Calu3 (cell line): ENCODE data around the gene ERGIC1. TPM values are rescaled to one million over a fixed set of nuclear protein-coding genes. Genes with fewer than 3 reads are reported as not detected.
"Not testable (repeated sequence)": the region's sequence is repeated elsewhere in the genome, so short reads cannot be mapped to it uniquely, and the experiment has no call there.

Source experiments
- Bru-seq: library from RNA; stranded (reverse); fragments of 400-500 nt; gene quantifications from one replicate; lab custom pipeline; 2021; lab: Mats Ljungman, UMichigan
- BruChase-seq, 2 experiments: library from RNA; stranded (reverse); fragments of 400-500 nt; gene quantifications; one replicate each; lab custom pipeline; 2021; lab: Mats Ljungman, UMichigan
- BruUV-seq: library from RNA; stranded (reverse); fragments of 400-500 nt; replicated peaks from 2 replicates; lab custom pipeline; 2021; lab: Mats Ljungman, UMichigan
- CTCF ChIA-PET: fragments of 300-600 bp; sonication (Branson Sonifier 250); formaldehyde crosslinking; loops from one replicate; lab custom pipeline; 2022; ENCODE audit warnings: antibody characterized with exemption; lab: Charles Lee
- DNase-seq: peaks from one replicate; pipeline ENCODE4 v3.0.0; 2022
- H3K27ac Mint-ChIP-seq: one replicate; pipeline ENCODE4 v1.8.0; 2022; ENCODE audit warnings: mixed read lengths; ENCODE audit not compliant: unreplicated experiment
- H3K27me3 Mint-ChIP-seq: one replicate; pipeline ENCODE4 v1.8.0; 2022; ENCODE audit warnings: mixed read lengths; ENCODE audit not compliant: unreplicated experiment
- H3K36me3 Mint-ChIP-seq: one replicate; pipeline ENCODE4 v1.8.0; 2022; ENCODE audit warnings: mild to moderate bottlenecking, moderate library complexity, mixed read lengths; ENCODE audit not compliant: insufficient read depth, unreplicated experiment
- H3K4me1 Mint-ChIP-seq: one replicate; pipeline ENCODE4 v1.8.0; 2022; ENCODE audit warnings: mild to moderate bottlenecking, low read depth, mixed read lengths; ENCODE audit not compliant: unreplicated experiment
- H3K4me3 Mint-ChIP-seq: one replicate; pipeline ENCODE4 v1.8.0; 2022; ENCODE audit warnings: mild to moderate bottlenecking, low read depth, moderate library complexity, mixed read lengths; ENCODE audit not compliant: unreplicated experiment
- H3K9me3 Mint-ChIP-seq: one replicate; pipeline ENCODE4 v1.8.0; 2022; ENCODE audit warnings: low read depth, mixed read lengths; ENCODE audit not compliant: unreplicated experiment
- CTCF ChIP-seq: fragments of 200-600 bp; IDR thresholded peaks from one replicate; pipeline ENCODE4 v1.8.0; 2022; ENCODE audit warnings: antibody characterized with exemption; ENCODE audit not compliant: unreplicated experiment
- intact Hi-C: fragments of 100-400 bp; cut with micrococcal nuclease; formaldehyde crosslinking; loops from one replicate; pipeline ENCODE4 v1.10.0; 2022; ENCODE audit not compliant: unreplicated experiment
- long read RNA-seq: library from polyadenylated mRNA; stranded (forward); transcript quantifications from one replicate; pipeline ENCODE4 v2.0.0, GENCODE V29; 2022
- total RNA-seq: library from RNA; stranded (reverse); gene quantifications from 2 replicates; pipeline ENCODE4 v1.2.3, GENCODE V29; 2022

ERGIC1 gene
- 231 and 235 TPM in 2 replicates for total RNA-seq
- percentile 82 among the genes with signal in this experiment for Bru-seq, nascent RNA
- percentile 78 among the genes with signal in this experiment for BruChase-seq, experiment 1, labeled RNA remaining after a 6-hour chase
- percentile 74 among the genes with signal in this experiment for BruChase-seq, experiment 2, labeled RNA remaining after a 2-hour chase
- long read RNA-seq, transcript ERGIC1-202 (10 exons, 2,881 nt), result major isoform, 37 of 156 reads
- long read RNA-seq, partial matches to known transcripts, result 1 of 156 reads
- long read RNA-seq, other reads (novel, unspliced or antisense), result 117 of 156 reads

- H3K4me3 Mint-ChIP-seq, result peak within 1 kb of the TSS; percentile 79
- peaks cover 30% of the 10 kb centered on the region for H3K4me1 Mint-ChIP-seq
- BruUV-seq, result TSS peak; percentile 98
- no peaks in the 10 kb centered on the region for H3K27me3 Mint-ChIP-seq
- no peaks in the 10 kb centered on the region for H3K9me3 Mint-ChIP-seq
- no peak for TF ChIP-seq CTCF
- H3K27ac Mint-ChIP-seq, result peak within 1 kb of the TSS; percentile 66
- CTCF ChIA-PET, result interaction anchor here (0.5 kb wide), 1 partner anchor 63 kb away, joined by 3 read pairs; the partner anchor contains the start of gene DUSP1
- peaks cover 31% of the 10 kb centered on the region for H3K36me3 Mint-ChIP-seq
- intact Hi-C loops, result loop anchor here (2.0 to 10.0 kb wide), 2 partner anchors 63 to 71 kb away; partner anchors contain the start of gene DUSP1
- peak; percentile 87 for DNase-seq
These were observed at the start of gene ERGIC1 for GRCh38 chr5:172833686-172834414. Gene ERGIC1, plus strand, starts transcription at chr5:172834251. Its CDS starts 163 bp downstream, at chr5:172834414.

- Mint-ChIP-seq H3K9me3 (no peaks in the 10 kb centered on the region), H3K4me3 (no peak overlapping the region), H3K36me3 (no peaks in the 10 kb centered on the region), H3K27me3 (no peaks in the 10 kb centered on the region), H3K4me1 (peaks cover 7% of the 10 kb centered on the region), H3K27ac (no peak overlapping the region)
- intact Hi-C loops, result no loop called here
- CTCF ChIA-PET, result interaction anchor here (0.7 to 1.1 kb wide), 2 partner anchors 13 to 389 kb away, joined by 4 to 6 read pairs; no protein-coding TSS in a partner anchor
- no peak for DNase-seq
- TF ChIP-seq CTCF, result no peak
- BruUV-seq, result no TSS peak
These were observed 48.5 kb upstream of the ERGIC1 start for GRCh38 chr5:172785429-172786088.

GRCh38 chr5:172786736-172787462 lies 47.2 kb upstream of the ERGIC1 start:
- no peak overlapping the region for H3K27ac Mint-ChIP-seq
- H3K36me3 Mint-ChIP-seq, result no peaks in the 10 kb centered on the region
- CTCF ChIA-PET, result no interaction called here
- no peaks in the 10 kb centered on the region for H3K9me3 Mint-ChIP-seq
- BruUV-seq, result no TSS peak
- intact Hi-C loops, result no loop called here
- no peak for DNase-seq
- peaks cover under 1% of the 10 kb centered on the region for H3K4me1 Mint-ChIP-seq
- no peak overlapping the region for H3K4me3 Mint-ChIP-seq
- no peaks in the 10 kb centered on the region for H3K27me3 Mint-ChIP-seq
- no peak for TF ChIP-seq CTCF

GRCh38 chr5:172787538-172787937 lies 46.5 kb upstream of the ERGIC1 start:
- CTCF ChIA-PET, result interaction anchor here (1.8 kb wide), 1 partner anchor 9 kb away, joined by 7 read pairs; no protein-coding TSS in a partner anchor
- intact Hi-C loops, DNase-seq, H3K4me1 Mint-ChIP-seq, H3K36me3 Mint-ChIP-seq, H3K9me3 Mint-ChIP-seq, BruUV-seq, H3K27ac Mint-ChIP-seq, H3K4me3 Mint-ChIP-seq, H3K27me3 Mint-ChIP-seq: not testable (repeated sequence)
